Ramos (cell line): ENCODE measurements around the gene SPRY4.
"Not testable (repeated sequence)": the region's sequence is repeated elsewhere in the genome, so short reads cannot be mapped to it uniquely, and the experiment has no call there.

Experiments used
- in situ Hi-C: fragments of 300-500 bp; cut with MboI; formaldehyde crosslinking; loops from one replicate; pipeline ENCODE4 v1.14.3; 2022; ENCODE audit warnings: low sequenced_read_pairs; ENCODE audit not compliant: unreplicated experiment

Gene SPRY4

DNA sequence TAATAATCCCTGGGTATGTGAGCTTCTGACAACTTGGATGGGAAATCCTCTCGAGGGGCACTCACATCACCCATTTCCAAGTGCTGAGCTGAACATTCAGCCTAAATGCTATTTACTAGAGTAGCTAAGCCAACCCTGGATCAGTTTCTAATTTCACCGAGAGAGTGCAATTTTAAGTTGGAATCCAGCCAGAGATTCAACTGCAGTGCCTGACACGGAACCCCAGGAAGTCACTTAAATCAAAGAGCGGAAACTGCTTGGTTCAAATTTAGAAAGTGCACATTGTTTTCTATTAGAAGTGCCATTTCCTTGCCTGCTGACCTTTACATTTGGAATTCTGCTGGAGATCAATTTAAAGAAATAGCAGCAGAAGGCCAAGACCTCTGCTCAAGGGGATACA is 8.8 kb downstream of the SPRY4 start:
- in situ Hi-C loops, result no loop called here

DNA sequence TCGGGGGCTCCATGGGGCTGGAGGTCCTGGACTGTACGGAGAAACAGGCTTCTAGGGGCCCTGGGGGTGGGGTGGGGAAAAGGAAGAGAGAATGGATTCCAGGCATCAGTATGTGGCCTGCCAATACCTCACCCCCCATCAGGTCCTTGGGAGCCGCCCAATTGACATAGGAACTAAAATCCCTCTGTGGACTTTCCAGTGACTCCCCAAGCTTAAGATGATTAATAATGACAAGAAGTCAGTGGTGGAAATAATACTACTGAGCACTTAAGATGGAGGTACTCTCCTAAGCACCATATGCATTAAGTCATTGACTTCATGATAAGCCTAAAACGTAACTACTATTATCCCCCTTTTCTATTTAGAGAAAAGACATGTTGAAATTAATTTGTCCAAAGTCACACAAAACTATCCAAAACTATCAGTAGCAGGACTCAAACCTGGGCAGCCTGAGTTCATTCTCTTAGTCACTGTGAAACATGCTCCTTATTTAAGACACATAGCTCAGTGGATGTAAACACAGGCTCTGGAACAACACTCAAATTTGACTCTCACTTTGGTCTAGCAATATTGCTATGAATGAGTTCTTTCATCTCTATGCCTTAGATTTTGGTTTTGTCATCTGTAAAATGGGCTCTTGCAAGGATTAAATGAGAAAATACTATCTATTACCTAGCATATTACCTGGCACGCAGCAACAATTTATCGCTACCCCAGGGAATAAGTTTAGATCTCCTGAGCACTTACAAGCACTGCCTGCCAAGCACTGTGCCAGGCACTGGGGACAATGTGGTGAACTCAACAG is 9.5 kb downstream of the SPRY4 start:
- in situ Hi-C loops, result no loop called here

DNA sequence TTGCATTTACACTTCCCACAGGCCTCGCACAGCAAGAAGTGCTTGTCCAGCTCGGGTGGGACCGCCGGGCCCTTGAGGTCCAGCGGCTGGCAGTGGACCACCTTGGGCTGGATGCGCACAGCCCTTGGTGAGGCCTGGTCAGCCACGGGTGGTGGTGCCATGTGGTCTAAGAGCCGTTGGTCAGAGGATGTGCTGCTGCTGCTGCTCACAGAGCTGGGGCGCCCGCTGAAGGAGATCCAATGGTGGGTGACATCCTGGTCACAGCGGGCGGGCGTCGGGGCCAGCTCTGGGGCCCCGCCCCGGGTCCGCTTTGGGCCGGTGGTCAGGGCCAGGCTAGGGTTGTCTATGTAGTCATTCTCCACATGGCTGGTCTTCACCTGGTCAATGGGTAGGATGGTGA is 10.2 kb downstream of the SPRY4 start:
- in situ Hi-C loops, result no loop called here

DNA sequence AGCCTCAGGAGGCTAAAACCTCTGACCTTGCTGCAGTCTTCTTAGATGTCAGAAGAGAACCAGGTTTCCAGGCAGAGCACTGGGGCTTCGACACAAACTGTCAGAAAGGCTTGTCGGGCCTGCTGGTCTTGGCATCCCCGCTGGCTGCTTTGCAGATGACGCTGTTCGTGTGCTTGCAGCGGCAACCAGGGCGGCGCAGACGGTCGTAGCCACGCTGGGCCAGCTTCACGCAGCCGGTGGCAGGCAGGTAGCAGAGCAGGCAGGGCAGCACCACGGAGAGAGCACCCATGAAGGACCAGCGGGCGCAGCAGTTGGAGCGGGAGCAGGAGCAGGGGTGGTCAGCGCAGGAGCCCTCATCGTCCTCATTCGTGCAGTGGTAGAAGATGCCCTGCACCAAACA is 10.7 kb downstream of the SPRY4 start:
- in situ Hi-C loops, result no loop called here

DNA sequence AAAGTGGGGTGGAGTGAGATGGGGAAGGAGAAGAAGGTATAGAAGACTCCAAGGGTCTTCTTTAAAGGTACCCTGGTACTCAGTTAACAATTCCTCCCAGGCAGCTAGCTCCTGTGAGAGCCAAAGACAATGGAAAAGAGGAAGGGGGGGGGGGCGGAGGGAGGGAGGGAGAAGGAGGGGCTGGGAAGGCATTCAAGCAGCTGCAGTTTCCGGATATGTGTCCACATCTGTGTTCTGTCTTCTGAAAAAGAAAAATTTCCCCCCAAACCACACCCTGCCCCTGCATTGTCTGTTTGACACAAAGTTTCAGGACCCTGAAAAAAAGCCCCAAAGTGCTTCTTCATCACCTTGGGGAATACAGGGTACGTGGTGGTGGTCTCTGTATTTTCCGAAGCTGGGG is 11.1 kb downstream of the SPRY4 start:
- in situ Hi-C loops, result no loop called here

DNA sequence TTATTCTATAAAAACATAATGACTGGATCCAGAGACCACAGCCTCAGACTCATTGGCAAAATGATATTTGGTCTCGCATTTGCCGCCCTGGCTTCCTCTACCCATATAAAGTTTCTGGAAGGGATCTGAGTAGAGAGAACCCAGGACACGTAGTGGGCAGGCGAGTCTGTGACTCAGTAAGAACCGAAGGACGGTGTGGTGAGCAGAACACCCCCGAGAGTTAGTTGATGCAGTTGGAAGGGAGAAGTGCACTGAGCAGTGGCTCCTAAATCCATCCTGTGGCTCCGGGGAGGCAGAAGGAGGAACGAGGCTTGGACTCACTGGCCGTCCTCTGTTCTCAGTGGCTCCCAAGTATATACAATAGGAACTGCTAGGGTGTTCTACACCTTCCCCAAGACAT is 11.5 kb downstream of the SPRY4 start:
- in situ Hi-C loops, result no loop called here

DNA sequence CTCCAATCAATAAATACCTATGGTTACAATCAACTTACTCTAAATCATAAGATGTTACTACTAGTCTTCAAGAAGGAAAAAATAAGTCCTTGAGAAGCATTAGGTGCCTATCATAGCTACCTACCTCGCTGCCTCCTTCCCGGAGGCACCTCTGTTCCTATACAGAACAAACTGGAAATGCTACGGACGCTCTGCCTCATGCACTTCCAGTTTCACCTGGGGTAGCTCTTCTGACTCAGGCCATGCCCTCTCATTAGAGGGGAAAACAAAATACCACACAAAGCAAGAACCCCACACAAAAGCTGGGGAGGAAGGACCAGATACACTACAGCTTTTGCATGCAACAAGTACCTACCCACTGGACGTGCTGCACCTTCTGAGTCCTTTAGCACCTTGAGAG is 12.4 kb downstream of the SPRY4 start:
- in situ Hi-C loops, result no loop called here

DNA sequence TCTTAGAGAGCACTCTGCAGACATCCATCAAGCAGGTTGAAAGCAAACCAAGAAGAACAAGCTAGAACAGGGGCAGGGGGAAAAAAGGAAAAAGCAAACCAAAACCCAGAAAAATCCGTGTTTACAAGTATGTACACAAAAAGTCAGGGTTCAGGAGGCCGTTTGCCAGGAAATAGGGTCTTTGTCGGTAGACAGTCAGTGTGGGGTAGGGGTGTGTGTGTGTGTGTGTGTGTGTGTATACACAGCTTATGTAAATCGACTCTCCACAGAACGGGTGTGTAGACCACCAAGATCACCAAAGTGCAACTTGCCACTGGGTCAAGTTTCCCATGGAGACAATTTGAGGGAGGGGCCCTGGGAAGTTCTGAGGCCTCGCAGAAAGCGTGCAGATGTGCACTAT is 13.1 kb downstream of the SPRY4 start:
- in situ Hi-C loops, result no loop called here

DNA sequence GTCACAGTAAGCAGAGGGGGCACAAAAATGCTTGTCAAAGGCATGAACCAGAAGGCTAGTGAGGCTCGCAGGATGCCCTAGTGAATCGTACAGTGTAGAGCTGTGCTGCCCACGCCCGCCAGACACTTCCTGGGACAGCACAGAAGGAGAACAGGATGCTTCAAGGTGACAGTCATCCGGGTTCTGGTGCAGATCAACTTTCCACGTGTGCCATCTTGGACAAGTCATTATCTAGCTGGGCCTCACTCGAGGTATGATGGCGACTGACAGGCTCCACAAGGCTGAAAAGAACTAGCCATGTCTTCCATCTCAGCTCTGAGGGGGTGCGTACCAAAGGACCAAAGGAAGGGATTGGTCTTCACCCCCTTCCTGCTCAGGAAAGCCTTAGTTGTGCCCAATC is 14.0 kb downstream of the SPRY4 start:
- in situ Hi-C loops, result no loop called here

DNA sequence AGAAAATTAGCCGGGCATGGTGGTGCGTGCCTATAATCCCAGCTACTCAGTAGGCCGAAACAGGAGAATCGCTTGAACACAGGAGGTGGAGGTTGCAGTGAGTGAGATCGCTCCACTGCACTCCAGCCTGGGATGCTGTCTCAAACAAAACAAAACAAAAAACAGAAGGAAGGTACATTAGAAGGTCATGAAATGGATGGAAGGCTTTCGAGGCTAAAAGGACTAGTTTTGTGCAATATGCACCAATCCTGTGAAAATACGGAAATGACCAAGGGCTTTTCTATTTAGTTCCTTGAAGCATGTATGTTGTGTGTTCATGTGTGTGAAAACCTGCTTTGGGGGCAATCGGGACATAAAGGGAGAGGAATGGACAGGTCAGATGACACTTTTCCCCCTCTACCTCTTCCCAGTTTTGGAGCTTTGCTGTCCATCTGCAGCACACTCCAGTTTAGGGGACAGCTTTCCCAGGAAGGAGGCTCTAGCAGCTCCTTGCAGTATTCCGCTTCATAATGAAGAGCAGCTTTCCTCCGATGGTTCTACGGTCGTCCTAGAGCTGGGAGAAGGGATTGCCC is 15.0 kb downstream of the SPRY4 start:
- in situ Hi-C loops, result no loop called here

DNA sequence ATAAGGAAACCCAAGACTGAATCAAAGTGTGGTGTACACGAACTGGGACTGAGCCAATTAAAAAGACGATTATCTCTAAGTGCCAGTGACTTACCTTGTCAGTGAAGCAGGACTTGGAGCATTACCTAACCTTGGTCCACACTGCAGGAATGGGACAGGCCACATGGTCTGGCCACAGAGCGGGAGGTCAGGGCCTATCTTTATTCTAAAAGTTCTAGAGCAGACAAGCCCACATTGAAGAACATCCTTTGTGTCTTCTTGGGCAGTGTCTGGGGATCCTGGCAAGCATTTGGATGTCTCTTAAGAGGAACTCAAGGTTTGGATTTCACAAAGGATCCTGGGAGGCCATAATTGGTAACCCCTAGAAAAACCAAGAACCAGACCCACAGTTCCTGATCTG is 16.5 kb downstream of the SPRY4 start:
- in situ Hi-C loops, result no loop called here

DNA sequence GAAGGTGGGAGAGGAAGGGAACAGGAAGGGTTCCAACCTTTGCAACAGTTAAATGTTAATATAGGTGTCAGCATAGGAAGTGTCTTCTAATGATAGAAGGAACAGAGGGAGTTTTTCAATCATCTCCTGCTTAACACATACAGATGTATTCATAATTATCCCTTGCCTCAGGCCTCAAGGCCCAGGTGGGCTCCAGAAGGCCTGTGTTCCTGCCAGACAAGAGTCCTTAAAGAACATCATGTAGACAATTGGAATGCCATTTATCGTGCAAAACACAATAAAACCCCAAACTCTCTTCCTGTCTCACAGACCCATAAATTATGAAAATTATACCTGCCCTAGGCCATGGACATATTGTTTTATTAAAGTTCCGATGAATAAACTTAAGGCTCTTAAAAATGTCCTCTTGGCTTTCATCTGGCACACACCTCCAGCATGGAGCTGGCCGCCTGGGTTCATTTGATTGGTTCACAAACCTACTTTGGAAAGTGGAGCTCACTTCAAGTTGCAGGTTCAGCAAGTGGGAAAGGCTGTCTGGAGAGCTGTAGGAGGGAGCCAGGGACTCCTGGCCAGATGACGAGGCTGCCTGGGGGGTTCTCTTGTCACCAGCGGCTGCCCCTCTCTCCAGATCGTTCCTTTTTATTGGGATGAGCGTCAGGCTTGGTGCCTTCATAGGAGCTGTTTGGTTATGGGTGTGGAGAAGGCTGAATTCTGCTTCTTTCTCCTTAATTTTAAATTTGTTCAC is 17.5 kb downstream of the SPRY4 start:
- in situ Hi-C loops, result no loop called here

DNA sequence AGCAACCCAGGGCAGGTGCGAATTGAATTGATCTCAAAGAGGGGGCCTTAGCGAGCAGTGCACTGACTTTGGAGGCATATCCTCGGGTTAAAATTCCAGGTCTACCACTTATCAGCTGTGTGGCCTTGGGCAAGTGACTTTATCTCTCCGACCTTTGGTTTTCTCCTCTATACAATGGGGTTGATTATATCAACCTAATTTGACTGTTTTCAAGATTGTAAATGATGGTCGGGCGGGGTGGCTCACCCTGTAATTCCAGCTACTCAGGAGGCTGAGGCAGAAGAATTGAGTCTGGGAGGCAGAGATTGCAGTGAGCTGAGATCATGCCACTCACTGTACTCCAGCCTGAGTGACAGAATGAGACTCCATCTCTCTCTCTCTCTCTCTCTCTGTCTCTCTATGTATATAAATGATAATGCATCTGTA is 18.7 kb downstream of the SPRY4 start:
- in situ Hi-C loops, result no loop called here

DNA sequence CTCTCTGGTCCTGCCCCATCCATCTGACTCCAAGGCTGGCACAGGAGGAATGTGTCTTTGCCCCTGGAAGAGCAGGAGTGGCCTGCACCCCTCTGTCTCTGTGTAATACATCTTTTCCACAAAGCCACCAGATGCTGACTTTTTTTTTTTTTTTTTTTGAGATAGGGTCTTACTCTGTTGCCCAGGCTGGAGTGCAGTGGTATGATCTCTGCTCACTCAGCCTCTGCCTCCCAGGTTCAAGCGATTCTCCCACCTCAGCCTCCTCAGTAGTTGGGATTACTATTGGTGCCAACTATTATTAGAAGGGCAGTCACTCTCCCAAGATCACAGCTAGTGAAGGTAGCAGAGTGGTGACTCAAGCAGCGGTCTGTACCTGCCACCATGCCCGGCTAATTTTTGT is 19.6 kb downstream of the SPRY4 start:
- in situ Hi-C loops, result no loop called here

DNA sequence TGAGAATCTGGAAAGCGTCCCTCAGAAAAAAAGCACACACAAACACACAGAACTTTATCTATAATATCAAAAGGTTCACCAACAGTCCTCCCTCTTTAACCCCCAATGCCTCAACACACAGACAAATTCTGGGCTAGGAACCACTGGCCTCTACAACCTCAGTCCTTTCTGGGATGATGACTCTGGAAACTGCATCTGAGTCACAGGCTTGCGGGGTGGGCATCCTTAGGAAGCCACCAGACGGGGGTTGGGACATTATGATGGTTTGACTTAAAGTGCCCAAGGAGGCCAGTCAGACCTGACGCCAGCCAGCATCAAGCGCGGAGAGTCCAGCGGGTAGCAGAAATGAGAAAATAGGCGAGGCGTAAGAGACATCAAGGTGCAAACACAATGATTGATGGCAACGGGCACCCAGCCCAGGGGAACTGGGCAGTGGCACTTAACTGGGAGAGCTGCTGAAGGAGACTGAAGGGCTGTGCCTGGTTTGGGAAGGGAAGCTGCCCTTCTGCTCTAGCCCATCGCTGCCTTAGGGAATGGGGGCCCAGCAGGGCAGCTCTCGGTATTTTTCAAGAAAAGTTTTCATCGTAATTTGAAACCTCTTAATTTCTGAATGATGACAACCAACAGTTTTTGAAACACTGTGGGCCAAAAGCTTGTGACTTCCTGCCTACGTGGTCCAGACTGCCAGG is 20.7 kb downstream of the SPRY4 start:
- in situ Hi-C loops, result no loop called here

DNA sequence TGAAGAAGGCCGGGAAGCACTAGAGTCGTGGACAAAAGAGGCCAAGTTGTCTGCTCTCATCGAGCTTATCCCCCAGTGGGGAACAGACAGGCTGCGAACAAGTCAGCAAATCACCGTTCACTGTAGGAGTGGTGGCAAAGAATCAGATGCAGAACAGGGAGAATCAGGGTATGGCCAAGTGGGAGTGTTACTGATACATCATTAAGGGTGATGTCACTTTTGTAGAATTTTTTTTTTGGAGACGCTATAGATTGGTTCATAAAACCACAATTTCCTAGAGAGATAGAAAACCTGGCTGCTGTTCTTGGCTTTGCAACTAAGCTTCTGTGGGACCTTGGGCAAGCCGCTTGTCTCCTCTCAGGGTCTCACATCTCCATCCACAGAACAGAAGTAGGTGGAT is 21.3 kb downstream of the SPRY4 start:
- in situ Hi-C loops, result no loop called here

DNA sequence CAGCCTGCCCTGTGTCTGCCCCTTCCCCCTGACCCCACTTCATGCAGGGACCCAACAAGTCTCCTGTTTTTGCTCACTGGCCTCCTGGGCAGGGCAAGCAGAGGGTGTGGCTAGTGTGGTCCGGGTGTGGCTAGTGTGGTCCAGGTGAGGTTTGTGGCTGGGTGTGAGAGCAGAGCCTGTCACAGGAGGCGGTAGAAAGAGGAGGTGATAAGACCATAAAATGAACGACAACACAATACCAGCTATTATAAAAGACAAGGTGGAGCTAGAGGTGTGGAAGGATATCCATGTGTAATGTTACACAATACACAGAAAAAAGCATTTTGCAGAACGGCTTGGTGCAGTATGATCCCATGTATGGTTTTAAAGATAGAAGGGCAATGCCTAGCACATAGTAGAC is 23.3 kb downstream of the SPRY4 start:
- in situ Hi-C loops, result no loop called here

DNA sequence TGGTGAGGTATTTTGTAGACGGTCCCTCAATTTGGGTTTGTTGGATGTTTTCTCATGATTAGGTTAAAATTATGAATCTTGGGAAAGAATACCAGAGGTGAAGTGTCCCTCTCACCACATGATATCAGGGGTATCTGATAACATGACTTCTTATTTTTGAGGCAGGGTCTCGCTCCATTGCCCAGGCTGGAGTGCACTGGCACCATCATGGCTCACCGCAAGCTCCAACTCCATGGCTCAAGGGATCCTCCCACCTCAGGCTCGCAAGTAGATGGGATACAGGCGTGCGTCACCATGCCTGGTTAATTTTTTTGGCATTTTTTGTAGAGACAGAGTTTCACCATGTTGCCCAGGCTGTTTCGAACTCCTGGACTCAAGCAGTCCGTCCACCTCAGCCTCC is 24.1 kb downstream of the SPRY4 start:
- in situ Hi-C loops, result no loop called here

DNA sequence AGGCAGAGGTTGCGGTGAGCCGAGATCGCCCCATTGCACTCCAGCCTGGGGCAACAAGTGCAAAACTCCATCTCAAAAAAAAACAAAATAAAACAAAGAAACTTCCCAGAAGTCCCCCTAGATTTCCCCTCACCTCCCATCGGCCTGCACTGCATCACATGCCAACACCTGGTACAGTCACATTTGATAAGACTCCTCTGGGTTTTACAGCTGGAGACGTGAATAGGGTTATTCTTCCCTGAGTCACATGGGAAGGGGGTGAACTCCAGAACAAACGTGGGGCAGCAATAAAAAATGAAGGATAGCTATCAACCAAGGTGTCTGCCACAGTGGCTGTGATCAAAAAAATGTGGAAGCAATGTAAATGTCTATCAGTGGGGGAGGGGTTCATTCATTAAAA is 26.0 kb downstream of the SPRY4 start:
- in situ Hi-C loops, result no loop called here

DNA sequence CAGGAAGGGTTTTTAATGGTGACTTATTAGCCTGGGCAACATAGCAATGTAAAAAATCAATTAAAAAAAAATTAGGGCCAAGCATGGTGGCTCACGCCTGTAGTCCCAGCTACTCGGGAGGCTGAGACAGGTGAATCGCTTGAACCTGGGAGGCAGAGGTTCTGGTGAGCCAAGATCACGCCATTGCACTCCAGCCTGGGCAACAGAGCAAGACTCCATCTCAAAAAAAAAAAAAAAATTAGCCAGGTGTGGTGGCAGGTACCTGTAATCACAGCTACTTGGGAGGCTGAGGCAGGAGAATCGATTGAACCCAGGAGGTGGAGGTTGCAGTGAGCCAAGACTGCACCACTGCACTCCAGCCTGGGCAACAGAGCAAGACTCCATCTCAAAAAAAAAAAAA is 27.0 kb downstream of the SPRY4 start:
- in situ Hi-C loops, result not testable (repeated sequence)

DNA sequence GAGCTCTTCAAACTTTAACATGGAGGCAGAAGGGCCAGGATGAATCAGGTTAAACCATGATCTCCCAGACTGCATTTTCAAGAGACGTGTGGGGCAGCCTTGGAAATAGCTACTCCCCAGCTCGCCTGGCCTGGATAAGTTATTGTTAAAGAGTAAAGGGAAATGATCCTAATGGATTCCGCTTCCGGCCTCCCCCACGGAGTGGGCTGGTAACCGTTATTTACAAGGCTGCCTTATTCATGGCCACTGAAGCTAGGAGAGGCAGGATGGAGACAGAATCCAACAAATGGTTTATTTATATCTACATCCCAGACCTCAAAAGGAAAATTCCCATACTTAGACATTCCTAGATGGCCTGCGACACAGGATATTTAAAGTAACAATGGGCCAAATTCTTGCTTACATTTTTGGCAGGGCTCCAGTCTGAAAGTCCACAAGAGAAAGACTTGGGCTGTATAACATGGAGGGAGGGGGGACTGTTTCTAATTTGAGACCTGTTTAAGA is 27.9 kb downstream of the SPRY4 start:
- in situ Hi-C loops, result no loop called here
